HEK293 (cell line): ENCODE measurements around the gene TXN.

Experiments used
- CTCF ChIA-PET: fragments of 350-600 bp; formaldehyde crosslinking; extraction: SDS; loops from one replicate; lab custom pipeline; 2021; ENCODE audit warnings: antibody characterized with exemption; lab: Yijun Ruan, JAX
- POLR2A ChIA-PET: fragments of 300-600 bp; formaldehyde crosslinking; extraction: SDS; loops from one replicate; lab custom pipeline; 2020; ENCODE audit warnings: antibody characterized with exemption, inconsistent platforms; lab: Yijun Ruan, JAX
- H3K27ac ChIP-seq: fragments of 200-500 bp; sonication (Bioruptor generic); 2 replicates; pipeline ENCODE4 v1.5.1; 2014; ENCODE audit warnings: low read depth, low read length, control low read depth, inconsistent platforms; ENCODE audit errors: extremely low read depth
- H3K36me3 ChIP-seq, 2 experiments: fragments of 200-500 bp in 1 of 2; sonication (Bioruptor generic) in 1 of 2; 1 replicate in 1 of 2; 2 replicates in 1 of 2; pipeline ENCODE4 v1.5.1; 2014 to 2017; ENCODE audit warnings: inconsistent platforms in 2 of 2, low read length in 2 of 2; ENCODE audit not compliant: control insufficient read depth in 2 of 2, insufficient read depth in 1 of 2
- H3K4me1 ChIP-seq: fragments of 200-500 bp; sonication (Bioruptor generic); 2 replicates; pipeline ENCODE4 v1.5.1; 2014; ENCODE audit warnings: mild to moderate bottlenecking, low read length, inconsistent platforms; ENCODE audit not compliant: control insufficient read depth, insufficient read depth
- H3K4me3 ChIP-seq: 2 replicates; pipeline ENCODE4 v1.5.1; 2011; ENCODE audit warnings: low read depth, mild to moderate bottlenecking, control low read depth, low read length, moderate library complexity
- H3K9me3 ChIP-seq: fragments of 200-500 bp; sonication (Bioruptor generic); 2 replicates; pipeline ENCODE4 v1.5.1; 2014; ENCODE audit warnings: low read depth, low read length, inconsistent platforms; ENCODE audit not compliant: control insufficient read depth, insufficient read depth
- GLI2 ChIP-seq: fragments of 450-650 bp; formaldehyde crosslinking; IDR thresholded peaks from 2 replicates; pipeline ENCODE4; 2017; ENCODE audit warnings: missing biosample characterization, missing genetic modification characterization, low read depth, borderline replicate concordance
- KLF10 ChIP-seq: fragments of 450-650 bp; IDR thresholded peaks from 2 replicates; pipeline ENCODE4 v1.5.1; 2018; ENCODE audit warnings: missing biosample characterization, mild to moderate bottlenecking, missing genetic modification characterization
- OVOL3 ChIP-seq: fragments of 450-650 bp; formaldehyde crosslinking; IDR thresholded peaks from 2 replicates; pipeline ENCODE4 v1.5.1; 2016; ENCODE audit warnings: missing biosample characterization, missing genetic modification characterization
- REST ChIP-seq: fragments of 450-650 bp; formaldehyde crosslinking; IDR thresholded peaks from 2 replicates; pipeline ENCODE4 v1.5.1; 2016; ENCODE audit warnings: missing biosample characterization, missing genetic modification characterization
- SCRT2 ChIP-seq: fragments of 450-650 bp; formaldehyde crosslinking; IDR thresholded peaks from 2 replicates; pipeline ENCODE4 v1.5.1; 2016; ENCODE audit warnings: missing biosample characterization, missing genetic modification characterization
- TRIM28 ChIP-seq: IDR thresholded peaks from 2 replicates; pipeline ENCODE4 v1.6.1; 2011; ENCODE audit warnings: low read length, control low read depth, borderline replicate concordance
- ZBTB21 ChIP-seq: fragments of 450-650 bp; formaldehyde crosslinking; IDR thresholded peaks from 2 replicates; pipeline ENCODE4 v1.5.1; 2017; ENCODE audit warnings: missing biosample characterization, missing genetic modification characterization
- ZBTB44 ChIP-seq: fragments of 450-650 bp; IDR thresholded peaks from 2 replicates; pipeline ENCODE4 v1.5.1; 2018; ENCODE audit warnings: missing biosample characterization, mild to moderate bottlenecking, missing genetic modification characterization
- ZEB2 ChIP-seq: fragments of 450-650 bp; formaldehyde crosslinking; IDR thresholded peaks from 2 replicates; pipeline ENCODE4 v1.5.1; 2016; ENCODE audit warnings: missing biosample characterization, missing genetic modification characterization
- ZNF133 ChIP-seq: fragments of 450-650 bp; formaldehyde crosslinking; IDR thresholded peaks from 2 replicates; pipeline ENCODE4 v1.5.1; 2016; ENCODE audit warnings: missing biosample characterization, missing genetic modification characterization
- ZNF239 ChIP-seq: fragments of 450-650 bp; formaldehyde crosslinking; IDR thresholded peaks from 2 replicates; pipeline ENCODE4 v1.5.1; 2016; ENCODE audit warnings: missing biosample characterization, missing genetic modification characterization
- ZNF311 ChIP-seq: fragments of 450-650 bp; formaldehyde crosslinking; IDR thresholded peaks from 2 replicates; pipeline ENCODE4 v1.5.1; 2017; ENCODE audit warnings: missing biosample characterization, missing genetic modification characterization, borderline replicate concordance
- ZNF362 ChIP-seq: fragments of 450-650 bp; formaldehyde crosslinking; IDR thresholded peaks from 2 replicates; pipeline ENCODE4 v1.5.1; 2016; ENCODE audit warnings: missing biosample characterization, missing genetic modification characterization
- ZNF530 ChIP-seq: fragments of 450-650 bp; formaldehyde crosslinking; IDR thresholded peaks from 2 replicates; pipeline ENCODE4 v1.5.1; 2016; ENCODE audit warnings: low read depth, missing biosample characterization, missing genetic modification characterization
- ZNF580 ChIP-seq: fragments of 450-650 bp; formaldehyde crosslinking; IDR thresholded peaks from 2 replicates; pipeline ENCODE4 v1.5.1; 2016; ENCODE audit warnings: missing biosample characterization, missing genetic modification characterization
- ZNF596 ChIP-seq: fragments of 450-650 bp; IDR thresholded peaks from 2 replicates; pipeline ENCODE4 v1.5.0; 2018; ENCODE audit warnings: missing biosample characterization, mild to moderate bottlenecking, missing genetic modification characterization, moderate library complexity
- ZNF610 ChIP-seq: fragments of 450-650 bp; formaldehyde crosslinking; IDR thresholded peaks from 2 replicates; pipeline ENCODE4 v1.5.1; 2016; ENCODE audit warnings: missing biosample characterization, missing genetic modification characterization, borderline replicate concordance
- ZNF629 ChIP-seq: fragments of 450-650 bp; formaldehyde crosslinking; IDR thresholded peaks from 2 replicates; pipeline ENCODE4 v1.5.1; 2017; ENCODE audit warnings: missing biosample characterization, missing genetic modification characterization
- ZNF677 ChIP-seq: fragments of 450-650 bp; IDR thresholded peaks from 2 replicates; pipeline ENCODE4 v1.5.0; 2018; ENCODE audit warnings: missing biosample characterization, mild to moderate bottlenecking, missing genetic modification characterization, moderate library complexity
- ZNF837 ChIP-seq: fragments of 450-650 bp; formaldehyde crosslinking; IDR thresholded peaks from 2 replicates; pipeline ENCODE4 v1.5.1; 2016; ENCODE audit warnings: missing biosample characterization, missing genetic modification characterization
- TF ChIP-seq, protein P1 (sequence below): fragments of 450-650 bp; formaldehyde crosslinking; IDR thresholded peaks from 2 replicates; pipeline ENCODE4 v1.5.1; 2017; ENCODE audit warnings: missing biosample characterization, missing genetic modification characterization
- TF ChIP-seq, protein P2 (sequence below): fragments of 450-650 bp; formaldehyde crosslinking; IDR thresholded peaks from 2 replicates; pipeline ENCODE4 v1.5.1; 2016; ENCODE audit warnings: missing biosample characterization, missing genetic modification characterization, borderline replicate concordance

TXN gene

DNA sequence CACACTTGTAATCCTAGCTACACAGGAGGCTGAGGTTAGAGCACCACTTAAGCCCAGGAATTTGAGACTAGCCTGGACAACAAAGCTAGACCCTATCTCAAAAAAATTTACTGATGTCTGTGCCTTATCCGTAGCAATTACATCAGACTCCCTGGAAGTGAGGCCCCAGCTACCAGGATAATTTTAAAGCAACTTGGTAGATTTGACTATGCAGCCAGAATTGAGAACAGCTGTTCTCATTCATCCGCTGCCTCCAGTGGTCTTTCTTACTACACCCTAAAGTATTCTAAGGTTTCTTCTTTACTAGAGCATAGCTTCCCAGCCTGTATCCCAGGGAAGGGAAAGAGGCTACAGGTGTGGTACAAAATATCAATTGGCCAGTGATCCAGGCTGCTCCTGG is 28.0 kb downstream of the TXN start:
- no peak overlapping the region for H3K27ac ChIP-seq
- ChIA-PET CTCF (interaction anchor here (0.5 to 2.8 kb wide), 3 partner anchors 11 to 428 kb away, joined by 3 to 14 read pairs (median 3); no protein-coding TSS in a partner anchor), POLR2A (no interaction called here)

DNA sequence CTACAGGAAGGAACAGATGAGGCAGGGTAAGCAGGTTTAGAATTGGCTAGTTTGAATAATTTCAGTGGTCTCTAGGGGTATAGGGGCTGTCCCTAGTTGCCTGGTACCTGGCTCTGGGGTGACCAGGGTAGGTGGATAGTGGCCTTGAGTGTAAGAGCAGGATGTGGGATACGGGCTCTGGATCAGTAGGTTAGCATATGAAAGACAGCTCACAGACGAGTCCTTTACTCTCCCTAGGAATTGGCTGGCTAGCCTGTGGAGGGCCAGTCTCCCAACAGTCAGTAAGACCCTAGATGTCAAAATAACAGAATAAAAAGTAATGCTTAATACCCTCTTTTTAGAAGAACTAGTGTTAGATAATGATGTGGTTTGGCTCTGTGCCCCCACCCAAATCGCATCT is 31.7 kb downstream of the TXN start:
- H3K4me3 ChIP-seq, result no peak overlapping the region

More for the DNA sequence above, 28.0 kb downstream of the TXN start:
- TF ChIP-seq SCRT2 (tag by site-specific recombination), result no peak
- no peak for TF ChIP-seq GLI2 (tag by site-specific recombination)
- no peak for TF ChIP-seq ZNF580 (tag by site-specific recombination)
- no peak for TF ChIP-seq ZNF677 (tag by site-specific recombination)
- TF ChIP-seq ZNF629 (tag by site-specific recombination), result no peak
- TF ChIP-seq ZNF530, result no peak
- TF ChIP-seq TRIM28, result no peak
- no peak for TF ChIP-seq ZNF610 (tag by site-specific recombination)
- Histone ChIP-seq H3K4me3 (no peak overlapping the region), H3K9me3 (no peaks in the 10 kb centered on the region), H3K36me3 (no peaks in the 10 kb centered on the region), H3K4me1 (no peaks in the 10 kb centered on the region)

More for the DNA sequence above, 31.7 kb downstream of the TXN start:
- TF ChIP-seq ZEB2 (no peak), ZBTB44 (no peak), OVOL3 (tag by site-specific recombination) (no peak), ZNF311 (no peak), ZNF362 (tag by site-specific recombination) (no peak), ZNF596 (tag by site-specific recombination) (no peak), KLF10 (no peak), REST (tag by site-specific recombination) (no peak), ZBTB21 (no peak), ZNF837 (no peak), ZNF239 (tag by site-specific recombination) (no peak), ZNF133 (tag by site-specific recombination) (no peak)
- TF ChIP-seq, protein P1, sequence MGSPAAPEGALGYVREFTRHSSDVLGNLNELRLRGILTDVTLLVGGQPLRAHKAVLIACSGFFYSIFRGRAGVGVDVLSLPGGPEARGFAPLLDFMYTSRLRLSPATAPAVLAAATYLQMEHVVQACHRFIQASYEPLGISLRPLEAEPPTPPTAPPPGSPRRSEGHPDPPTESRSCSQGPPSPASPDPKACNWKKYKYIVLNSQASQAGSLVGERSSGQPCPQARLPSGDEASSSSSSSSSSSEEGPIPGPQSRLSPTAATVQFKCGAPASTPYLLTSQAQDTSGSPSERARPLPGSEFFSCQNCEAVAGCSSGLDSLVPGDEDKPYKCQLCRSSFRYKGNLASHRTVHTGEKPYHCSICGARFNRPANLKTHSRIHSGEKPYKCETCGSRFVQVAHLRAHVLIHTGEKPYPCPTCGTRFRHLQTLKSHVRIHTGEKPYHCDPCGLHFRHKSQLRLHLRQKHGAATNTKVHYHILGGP (tag by site-specific recombination), result no peak
- TF ChIP-seq, protein P2, sequence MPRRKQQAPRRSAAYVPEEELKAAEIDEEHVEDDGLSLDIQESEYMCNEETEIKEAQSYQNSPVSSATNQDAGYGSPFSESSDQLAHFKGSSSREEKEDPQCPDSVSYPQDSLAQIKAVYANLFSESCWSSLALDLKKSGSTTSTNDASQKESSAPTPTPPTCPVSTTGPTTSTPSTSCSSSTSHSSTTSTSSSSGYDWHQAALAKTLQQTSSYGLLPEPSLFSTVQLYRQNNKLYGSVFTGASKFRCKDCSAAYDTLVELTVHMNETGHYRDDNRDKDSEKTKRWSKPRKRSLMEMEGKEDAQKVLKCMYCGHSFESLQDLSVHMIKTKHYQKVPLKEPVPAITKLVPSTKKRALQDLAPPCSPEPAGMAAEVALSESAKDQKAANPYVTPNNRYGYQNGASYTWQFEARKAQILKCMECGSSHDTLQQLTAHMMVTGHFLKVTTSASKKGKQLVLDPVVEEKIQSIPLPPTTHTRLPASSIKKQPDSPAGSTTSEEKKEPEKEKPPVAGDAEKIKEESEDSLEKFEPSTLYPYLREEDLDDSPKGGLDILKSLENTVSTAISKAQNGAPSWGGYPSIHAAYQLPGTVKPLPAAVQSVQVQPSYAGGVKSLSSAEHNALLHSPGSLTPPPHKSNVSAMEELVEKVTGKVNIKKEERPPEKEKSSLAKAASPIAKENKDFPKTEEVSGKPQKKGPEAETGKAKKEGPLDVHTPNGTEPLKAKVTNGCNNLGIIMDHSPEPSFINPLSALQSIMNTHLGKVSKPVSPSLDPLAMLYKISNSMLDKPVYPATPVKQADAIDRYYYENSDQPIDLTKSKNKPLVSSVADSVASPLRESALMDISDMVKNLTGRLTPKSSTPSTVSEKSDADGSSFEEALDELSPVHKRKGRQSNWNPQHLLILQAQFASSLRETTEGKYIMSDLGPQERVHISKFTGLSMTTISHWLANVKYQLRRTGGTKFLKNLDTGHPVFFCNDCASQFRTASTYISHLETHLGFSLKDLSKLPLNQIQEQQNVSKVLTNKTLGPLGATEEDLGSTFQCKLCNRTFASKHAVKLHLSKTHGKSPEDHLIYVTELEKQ (tag by site-specific recombination), result no peak
- POLR2A ChIA-PET, result no interaction called here
- no peaks in the 10 kb centered on the region for H3K4me1 ChIP-seq
- CTCF ChIA-PET, result interaction anchor here (2.9 kb wide), 1 partner anchor 41 kb away, joined by 7 read pairs; no protein-coding TSS in a partner anchor
- no peak overlapping the region for H3K27ac ChIP-seq
- H3K36me3 ChIP-seq, result no peaks in the 10 kb centered on the region
- no peaks in the 10 kb centered on the region for H3K9me3 ChIP-seq
